Stimulated activated CD8-positive, alpha-beta memory T cell treated with anti-CD3 and anti-CD28 coated beads, Interleukin-7, amount 100 ng/mL, for 24 hours (primary cell): ENCODE measurements around the gene CES4A.

Experiments
- DNase-seq: peaks from one replicate; pipeline ENCODE4 v3.0.0-alpha.2; 2020; ENCODE audit warnings: low read depth

CES4A gene

DNA sequence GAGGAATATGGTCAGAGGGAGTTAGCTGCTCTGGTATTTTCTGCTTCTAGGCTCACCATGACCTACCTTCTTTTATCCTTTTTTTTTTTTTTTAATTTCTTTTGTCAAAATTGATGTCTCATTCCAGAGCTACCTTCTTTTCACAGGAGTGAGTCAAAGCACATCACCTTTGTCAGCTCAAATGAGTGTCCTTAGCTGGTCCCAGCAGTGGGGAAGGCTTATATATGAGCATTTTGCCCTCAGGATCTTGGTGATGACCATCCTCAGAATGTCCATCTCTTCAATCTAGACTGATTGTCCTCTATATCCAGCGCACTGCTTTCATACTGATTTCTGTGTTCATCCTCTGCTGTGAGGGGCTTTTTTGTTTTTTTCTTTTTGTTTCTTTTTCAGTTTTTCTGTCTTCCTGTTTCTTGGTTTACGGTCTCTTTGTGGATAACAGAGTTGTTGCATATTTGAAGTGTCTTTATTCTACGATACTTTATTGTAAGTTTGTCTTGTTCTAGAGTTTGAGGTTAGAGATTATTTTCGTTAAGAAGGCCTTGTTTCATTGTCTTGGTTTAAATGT lies 65.5 kb downstream of the CES4A start:
- DNase-seq = no peak

DNA sequence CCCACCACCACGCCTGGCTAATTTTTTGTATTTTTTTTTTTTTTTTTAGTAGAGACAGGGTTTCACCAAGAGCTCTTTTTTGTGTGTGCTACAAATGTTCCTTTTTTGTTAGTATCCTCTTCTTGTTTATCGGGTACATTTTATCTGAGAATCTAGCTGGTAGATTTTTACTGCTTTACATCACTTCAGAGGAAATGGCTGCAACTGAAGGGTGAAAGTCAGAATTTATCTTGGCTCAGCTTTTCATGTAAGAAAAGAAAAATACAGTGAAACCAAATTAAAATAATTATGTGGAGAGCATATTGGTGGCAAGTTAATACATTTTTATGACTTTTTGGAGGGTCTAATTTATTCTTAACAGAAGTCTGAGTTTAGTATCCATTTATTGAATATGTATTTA lies 66.5 kb downstream of the CES4A start:
- DNase-seq = no peak

DNA sequence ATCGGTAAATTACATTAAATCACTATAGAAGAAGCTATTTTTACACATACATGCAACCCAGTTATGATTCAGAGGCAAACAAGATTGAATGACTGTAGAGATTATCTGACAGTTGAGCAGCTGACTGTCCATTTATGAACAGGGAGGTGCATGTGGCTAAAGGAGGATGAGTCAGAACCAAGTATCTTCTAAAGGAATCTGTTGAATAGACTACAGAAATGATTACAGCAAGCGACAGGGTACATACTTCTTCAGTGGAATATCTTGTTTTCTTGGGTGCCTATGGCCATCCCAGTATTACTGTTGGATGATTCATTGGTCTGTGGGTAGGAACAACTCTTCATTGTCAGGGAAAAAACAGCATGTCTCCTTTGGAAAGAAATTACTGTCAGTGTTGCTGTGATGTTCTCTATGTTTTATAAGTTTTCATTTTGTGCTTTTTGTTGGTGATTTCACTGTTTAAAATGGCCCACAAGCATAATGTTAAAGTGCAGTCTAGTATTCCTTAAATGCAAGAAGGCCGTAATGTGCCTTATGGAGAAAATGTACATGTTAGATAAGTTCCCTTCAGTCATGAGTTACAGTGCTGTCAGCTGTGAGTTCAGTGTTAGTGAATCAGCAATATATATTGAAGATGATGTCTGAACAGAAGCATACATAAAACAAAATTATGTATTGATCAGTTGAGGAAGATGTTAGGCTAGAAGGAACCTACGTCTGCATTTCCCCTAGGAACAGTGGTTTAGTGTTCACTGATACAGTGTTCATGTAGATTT lies 67.5 kb downstream of the CES4A start:
- no peak for DNase-seq
